Hepatocyte (in vitro differentiated cells): ENCODE results near the gene CARMIL1.

ENCODE experiments used
- EZH2 ChIP-seq: fragments of 200-600 bp; sonication (generic); IDR thresholded peaks from 2 replicates; pipeline ENCODE4 v1.6.1; 2016; ENCODE audit warnings: antibody characterized with exemption, mild to moderate bottlenecking, borderline replicate concordance
- TF ChIP-seq, protein P1 (sequence below): fragments of 200-600 bp; sonication (generic); IDR thresholded peaks from 2 replicates; pipeline ENCODE4 v1.5.1; 2016; ENCODE audit warnings: antibody characterized with exemption, mild to moderate bottlenecking; ENCODE audit not compliant: poor library complexity

DNA sequence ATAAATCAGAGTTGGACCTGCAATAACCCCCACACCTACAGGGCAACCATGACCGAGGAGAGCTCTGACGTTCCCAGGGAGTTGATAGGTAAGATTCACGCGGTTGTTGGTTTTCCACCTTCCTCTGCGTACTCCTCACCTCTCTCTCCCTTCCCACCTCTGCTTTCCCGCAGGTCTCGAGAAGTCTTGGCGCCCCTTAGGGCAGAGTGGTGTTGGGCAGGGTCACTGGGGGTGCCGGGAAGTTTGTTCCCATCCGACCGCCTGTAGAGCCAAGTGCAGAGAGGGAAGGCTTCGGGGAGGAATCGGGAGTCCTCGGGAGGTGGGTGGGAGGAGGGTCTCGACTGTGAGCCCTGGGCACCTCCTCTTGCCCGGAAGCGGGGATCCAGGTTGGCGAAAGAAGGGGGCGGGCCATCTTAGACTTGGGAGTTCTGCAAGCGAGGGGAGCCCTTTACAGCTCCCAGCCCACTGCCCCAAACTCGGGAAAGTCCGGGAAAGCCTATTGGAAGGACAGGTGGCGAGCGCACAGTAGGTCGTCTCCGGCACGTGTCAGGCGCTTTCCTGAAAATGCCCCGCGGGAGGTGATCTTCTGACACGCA, 672 bp downstream of the CARMIL1 start:
- TF ChIP-seq, protein P1, sequence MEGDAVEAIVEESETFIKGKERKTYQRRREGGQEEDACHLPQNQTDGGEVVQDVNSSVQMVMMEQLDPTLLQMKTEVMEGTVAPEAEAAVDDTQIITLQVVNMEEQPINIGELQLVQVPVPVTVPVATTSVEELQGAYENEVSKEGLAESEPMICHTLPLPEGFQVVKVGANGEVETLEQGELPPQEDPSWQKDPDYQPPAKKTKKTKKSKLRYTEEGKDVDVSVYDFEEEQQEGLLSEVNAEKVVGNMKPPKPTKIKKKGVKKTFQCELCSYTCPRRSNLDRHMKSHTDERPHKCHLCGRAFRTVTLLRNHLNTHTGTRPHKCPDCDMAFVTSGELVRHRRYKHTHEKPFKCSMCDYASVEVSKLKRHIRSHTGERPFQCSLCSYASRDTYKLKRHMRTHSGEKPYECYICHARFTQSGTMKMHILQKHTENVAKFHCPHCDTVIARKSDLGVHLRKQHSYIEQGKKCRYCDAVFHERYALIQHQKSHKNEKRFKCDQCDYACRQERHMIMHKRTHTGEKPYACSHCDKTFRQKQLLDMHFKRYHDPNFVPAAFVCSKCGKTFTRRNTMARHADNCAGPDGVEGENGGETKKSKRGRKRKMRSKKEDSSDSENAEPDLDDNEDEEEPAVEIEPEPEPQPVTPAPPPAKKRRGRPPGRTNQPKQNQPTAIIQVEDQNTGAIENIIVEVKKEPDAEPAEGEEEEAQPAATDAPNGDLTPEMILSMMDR = no peak
- TF ChIP-seq EZH2 = no peak
